HG02885 (cell line): ENCODE results near the gene CXorf65.

Experiments
- ATAC-seq: cut with Tn5 transposase; IDR thresholded peaks from one replicate; pipeline ENCODE4 v1.9.1; 2021; ENCODE audit warnings: mild to moderate bottlenecking; ENCODE audit not compliant: unreplicated experiment, poor library complexity

CXorf65 gene

GRCh38 chrX:71107762-71108360 is 1.3 kb upstream of the CXorf65 start:
- ATAC-seq = no peak

- no peak for ATAC-seq
Observed at GRCh38 chrX:71107245-71107644, 705 bp upstream of the CXorf65 start.

GRCh38 chrX:71105628-71106027 is 912 bp downstream of the CXorf65 start:
- no peak for ATAC-seq

GRCh38 chrX:71103110-71103983 is 3.2 kb downstream of the CXorf65 start:
- peak; percentile 36 for ATAC-seq

- ATAC-seq = no peak
Observed at GRCh38 chrX:71102292-71102691, 4.2 kb downstream of the CXorf65 start.

GRCh38 chrX:71100581-71101505 is 5.7 kb downstream of the CXorf65 start:
- no peak for ATAC-seq

- no peak for ATAC-seq
Observed at GRCh38 chrX:71099736-71100135, 6.8 kb downstream of the CXorf65 start.

GRCh38 chrX:71098951-71099506 is 7.5 kb downstream of the CXorf65 start:
- no peak for ATAC-seq

GRCh38 chrX:71098302-71098701 is 8.2 kb downstream of the CXorf65 start:
- ATAC-seq = peak; percentile 38

GRCh38 chrX:71096760-71097032 is 9.8 kb downstream of the CXorf65 start:
- no peak for ATAC-seq

GRCh38 chrX:71095981-71096759 is 10.4 kb downstream of the CXorf65 start:
- peak; percentile 23 for ATAC-seq

- peak; percentile 94 for ATAC-seq
Observed at GRCh38 chrX:71095555-71095980, 11.0 kb downstream of the CXorf65 start, which contains the start of gene FOXO4. TSS of gene FOXO4 (plus strand) at chrX:71095851. CDS start at chrX:71096529, 678 bp downstream.

- ATAC-seq = no peak
Observed at GRCh38 chrX:71095033-71095432, 11.5 kb downstream of the CXorf65 start.

GRCh38 chrX:71091263-71091662 is 15.3 kb downstream of the CXorf65 start:
- ATAC-seq = no peak

- no peak for ATAC-seq
Observed at GRCh38 chrX:71085900-71086299, 20.6 kb downstream of the CXorf65 start.

- ATAC-seq = no peak
Observed at GRCh38 chrX:71082822-71083221, 23.7 kb downstream of the CXorf65 start.

- no peak for ATAC-seq
Observed at GRCh38 chrX:71082124-71082647, 24.4 kb downstream of the CXorf65 start.

- ATAC-seq = no peak
Observed at GRCh38 chrX:71081330-71082123, 25.0 kb downstream of the CXorf65 start.

GRCh38 chrX:71070531-71070930 is 36.0 kb downstream of the CXorf65 start:
- ATAC-seq = no peak
